Stimulated activated CD8-positive, alpha-beta memory T cell treated with anti-CD3 and anti-CD28 coated beads, Interleukin-12 subunit alpha, Interleukin-12 subunit beta, amount 100 ng/mL, for 24 hours (primary cell): ENCODE measurements around the gene NCOA5.

Experiments
- DNase-seq: peaks from one replicate; pipeline ENCODE4 v3.0.0-alpha.2; 2020; ENCODE audit errors: extremely low read depth

Gene NCOA5

DNA sequence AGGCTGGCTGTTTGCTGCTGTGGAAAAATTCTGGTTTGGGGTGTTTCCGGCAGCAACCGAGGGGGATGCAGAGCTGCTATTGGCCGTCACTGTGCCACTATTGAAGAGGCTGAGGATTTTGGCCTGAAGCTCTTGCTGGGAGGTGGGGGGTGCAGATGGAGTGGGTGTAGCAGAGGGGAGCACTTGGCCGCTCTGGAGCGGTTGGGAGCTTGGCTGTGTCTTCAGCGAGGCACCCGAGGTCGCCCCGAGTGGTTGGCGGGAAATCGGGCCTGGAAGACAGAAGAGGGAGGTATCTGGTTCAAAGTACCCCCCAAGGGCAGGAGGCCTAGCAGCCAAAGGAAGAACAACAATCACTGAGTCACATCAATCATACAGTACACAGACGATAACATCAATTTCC, 27.1 kb downstream of the NCOA5 start:
- no peak for DNase-seq

DNA sequence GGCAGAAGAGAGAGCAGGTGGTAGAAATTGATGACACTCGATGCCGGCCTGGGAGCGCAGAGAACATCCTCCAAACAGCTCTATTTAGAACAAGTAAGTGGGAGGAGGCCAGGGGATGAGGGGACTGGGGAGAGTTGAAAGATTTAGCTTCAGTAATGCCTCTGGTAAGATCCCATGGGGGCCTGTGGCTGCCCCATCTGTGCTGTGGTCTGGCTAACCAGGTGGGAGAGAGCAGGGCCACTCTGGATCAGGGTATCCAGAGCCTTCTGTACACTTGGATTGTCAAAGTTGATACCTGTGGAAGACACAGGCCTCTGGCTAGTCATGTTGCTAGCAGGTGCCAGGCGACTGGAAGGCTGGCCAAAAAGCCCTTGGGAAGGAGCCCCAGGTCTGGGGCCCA, 27.6 kb downstream of the NCOA5 start:
- DNase-seq, result no peak

DNA sequence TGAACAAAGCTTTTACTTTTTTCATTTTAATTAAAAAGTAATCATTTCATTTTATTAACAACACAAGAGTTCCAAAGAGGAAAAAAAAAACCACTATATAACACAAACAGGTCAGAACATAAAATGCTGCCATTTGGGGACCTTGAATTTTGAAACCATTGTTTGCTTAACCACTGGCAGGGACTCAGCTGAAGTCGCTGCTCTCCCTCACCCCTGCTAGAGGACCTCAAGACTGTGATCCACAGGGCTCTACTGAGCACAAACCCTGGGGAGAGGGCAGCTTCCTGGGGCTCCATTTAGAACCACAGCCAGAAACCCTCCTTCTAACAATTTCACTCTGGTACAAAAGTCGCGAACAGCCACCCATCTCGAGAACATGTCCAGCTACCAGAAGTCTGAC, 28.8 kb downstream of the NCOA5 start:
- no peak for DNase-seq

DNA sequence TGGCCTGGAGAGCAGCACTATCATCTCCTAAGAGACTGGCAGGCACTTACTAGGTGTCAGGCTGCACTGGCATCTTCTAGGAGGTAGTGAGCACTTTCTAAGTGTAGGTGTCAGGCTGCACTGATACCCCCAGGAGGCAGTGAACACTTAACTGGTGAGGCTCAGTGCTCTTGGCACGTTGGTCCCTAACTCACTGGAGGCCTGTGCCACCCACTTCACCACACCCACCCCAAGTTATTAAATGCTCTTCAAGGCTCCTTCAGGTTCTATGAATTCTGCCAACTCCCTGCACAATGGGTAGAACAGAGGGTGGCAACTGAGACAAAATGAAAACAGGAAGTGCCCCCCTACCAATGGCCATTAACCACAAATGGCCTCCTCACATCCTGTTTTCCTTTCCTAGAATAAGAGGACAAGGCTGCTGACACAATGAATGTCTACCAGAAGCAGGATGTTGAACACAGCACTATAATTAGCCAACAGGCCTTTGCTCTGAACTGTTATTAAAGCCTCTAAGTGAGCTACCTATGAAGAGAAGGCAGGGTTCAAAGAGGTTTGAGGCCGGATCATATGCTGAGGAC, 29.4 kb downstream of the NCOA5 start:
- no peak for DNase-seq

DNA sequence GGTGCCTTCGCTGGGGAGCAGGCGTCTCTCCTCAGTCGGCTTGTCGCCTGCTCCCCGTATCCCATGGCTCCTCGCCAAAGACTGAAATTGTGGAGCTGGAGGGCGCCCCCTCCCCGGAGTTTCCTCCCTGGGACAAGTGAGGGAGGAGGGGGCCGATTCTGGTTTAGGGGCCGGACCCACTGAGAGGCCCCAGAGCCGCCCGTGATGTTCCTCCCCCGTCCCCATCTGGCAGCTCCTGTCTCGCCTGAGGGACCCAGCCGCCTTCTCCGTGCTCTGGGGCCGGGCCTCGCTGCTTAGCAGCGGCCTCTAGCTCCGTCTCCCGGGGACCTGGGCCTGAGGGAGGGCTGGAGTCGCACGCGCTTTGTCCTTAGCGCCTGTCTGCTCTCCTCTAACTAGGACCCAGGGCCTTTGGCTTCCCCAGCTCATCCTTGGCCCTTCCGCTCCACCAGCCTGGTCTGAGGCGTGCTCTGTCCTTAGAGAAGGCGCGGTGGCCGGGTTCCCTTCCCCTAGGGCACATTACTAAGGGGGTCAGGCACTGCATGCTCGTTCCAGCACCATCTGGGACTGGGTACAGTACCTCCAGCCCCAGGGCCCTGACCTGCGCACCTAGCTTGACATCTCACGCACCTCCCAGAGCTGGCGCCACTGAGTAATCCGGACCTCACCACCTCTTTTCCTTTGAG, 31.0 kb downstream of the NCOA5 start:
- DNase-seq, result no peak

DNA sequence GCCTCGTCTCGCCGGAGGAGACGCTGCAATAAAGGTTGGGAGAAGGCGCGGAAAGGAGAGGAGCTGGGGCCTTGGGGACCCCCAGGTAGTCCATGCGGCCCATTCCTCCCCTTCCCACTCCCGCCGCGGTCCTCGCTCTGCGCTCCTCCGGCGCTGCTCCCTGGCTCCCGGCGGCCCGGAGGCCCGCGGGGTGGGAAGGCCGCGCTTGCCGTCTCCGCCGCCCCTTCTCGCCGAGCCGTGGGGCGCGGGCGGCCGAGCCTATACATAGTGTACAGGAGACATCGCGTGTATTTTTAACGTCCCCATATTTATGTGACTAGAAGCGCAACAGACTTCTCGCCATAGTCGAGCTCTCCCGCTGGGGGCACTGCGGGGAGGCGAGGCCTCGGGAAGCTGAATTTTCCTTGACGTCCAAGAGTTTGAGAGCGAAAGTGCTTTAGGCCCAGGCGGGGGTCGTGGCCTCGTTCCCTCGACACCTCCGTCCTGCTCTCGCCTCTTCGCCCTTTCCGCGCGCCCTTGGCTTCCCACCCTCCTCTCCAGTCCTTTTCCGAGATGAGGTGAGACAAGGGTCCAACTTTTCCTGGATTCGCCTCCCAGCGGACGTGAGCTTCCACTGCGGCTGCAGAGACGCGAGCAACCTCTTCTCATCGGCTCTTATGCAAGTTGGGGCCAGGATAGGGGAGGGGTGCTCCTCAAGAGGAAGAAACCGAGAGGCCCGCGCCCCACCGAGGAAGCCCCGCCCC, 31.7 kb downstream of the NCOA5 start:
- DNase-seq, result no peak

DNA sequence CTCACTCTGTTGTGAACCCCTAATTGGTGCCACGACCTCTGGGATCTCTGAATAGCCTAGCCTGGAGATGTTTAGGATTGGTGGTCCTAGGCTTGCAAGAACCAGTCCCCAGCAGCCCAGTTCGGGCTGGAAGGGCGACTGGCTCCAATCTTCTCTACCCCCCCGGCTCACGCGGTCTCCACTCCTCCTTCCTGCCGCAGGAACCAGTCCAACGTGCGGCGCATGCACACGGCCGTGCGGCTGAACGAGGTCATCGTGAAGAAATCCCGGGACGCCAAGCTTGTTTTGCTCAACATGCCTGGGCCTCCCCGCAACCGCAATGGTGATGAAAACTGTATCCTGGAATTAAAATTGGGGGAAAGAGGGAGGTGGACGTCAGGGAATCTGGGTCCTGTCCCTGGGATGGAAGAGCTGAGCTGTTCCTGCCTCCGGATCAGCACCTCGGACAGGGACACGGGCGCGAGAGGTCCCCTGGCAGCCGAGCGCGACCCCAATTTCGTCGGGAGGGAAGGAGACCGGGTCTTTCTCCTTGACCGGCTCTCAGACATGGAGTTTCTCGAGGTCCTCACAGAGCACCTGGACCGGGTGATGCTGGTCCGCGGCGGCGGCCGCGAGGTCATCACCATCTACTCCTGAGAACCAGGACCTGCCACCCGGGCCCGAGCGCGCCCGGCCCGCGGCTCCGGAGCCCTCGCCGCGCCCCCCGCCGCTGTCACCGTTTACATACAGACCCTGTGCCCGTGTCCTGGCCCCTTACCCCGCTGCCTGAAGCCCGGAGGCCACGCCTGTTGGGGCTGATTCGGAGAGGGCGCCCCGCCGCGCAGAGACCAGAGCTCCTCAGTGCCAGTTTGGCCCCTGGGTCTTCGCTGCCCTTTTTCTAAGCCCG, 32.5 kb downstream of the NCOA5 start:
- DNase-seq, result no peak

DNA sequence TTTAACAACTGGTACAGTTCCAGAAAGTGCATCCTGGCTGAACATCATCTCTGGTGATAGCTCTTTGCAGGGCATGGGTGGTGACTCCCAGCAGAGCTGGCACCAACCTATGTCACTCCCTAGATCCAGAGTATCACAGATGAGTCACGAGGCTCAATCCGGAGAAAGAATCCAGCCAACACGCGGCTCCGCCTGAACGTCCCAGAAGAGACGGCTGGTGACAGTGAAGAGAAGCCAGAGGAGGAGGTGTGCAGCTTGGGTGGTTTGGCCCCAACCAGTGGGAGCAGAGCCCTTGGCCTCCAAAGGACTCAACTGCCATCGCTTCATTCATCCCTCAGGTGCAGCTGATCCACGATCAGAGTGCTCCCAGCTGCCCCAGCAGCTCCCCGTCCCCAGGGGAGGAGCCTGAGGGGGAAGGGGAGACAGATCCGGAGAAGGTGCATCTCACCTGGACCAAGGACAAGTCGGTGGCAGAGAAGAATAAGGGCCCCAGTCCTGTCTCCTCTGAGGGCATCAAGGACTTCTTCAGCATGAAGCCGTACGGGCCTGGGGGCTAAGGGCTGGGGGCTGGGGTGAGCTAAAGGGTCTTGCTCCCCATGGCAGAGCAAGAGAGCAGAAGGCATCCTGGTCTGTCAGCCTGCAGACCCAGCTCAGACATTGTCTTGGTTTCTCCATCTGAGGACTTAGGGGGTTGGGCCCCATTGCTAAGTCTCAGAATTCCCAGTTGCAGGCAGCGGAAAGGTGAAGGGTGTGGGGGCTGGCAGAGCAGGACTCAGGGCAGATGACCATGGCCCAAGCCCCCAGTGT, 33.5 kb downstream of the NCOA5 start:
- DNase-seq, result no peak

DNA sequence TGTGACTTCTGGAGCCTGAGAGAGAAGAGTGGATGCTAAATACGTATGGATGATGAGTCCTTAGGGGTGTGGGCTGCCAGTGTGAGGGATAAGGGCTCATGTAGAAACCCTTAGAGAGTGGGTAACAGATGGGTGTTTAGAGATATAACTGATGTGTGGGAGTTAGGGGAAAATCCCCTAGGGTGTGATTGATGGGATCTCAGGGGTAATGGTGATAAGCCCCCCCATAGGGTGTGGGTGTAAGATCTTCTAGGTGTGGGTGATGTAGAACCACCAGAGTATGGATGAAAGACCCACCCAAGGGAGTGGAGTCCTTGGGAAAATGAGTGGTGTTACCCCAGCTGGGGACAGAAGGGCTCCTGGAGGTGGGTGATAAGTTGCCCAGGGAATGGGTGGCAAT, 34.5 kb downstream of the NCOA5 start:
- DNase-seq, result no peak

DNA sequence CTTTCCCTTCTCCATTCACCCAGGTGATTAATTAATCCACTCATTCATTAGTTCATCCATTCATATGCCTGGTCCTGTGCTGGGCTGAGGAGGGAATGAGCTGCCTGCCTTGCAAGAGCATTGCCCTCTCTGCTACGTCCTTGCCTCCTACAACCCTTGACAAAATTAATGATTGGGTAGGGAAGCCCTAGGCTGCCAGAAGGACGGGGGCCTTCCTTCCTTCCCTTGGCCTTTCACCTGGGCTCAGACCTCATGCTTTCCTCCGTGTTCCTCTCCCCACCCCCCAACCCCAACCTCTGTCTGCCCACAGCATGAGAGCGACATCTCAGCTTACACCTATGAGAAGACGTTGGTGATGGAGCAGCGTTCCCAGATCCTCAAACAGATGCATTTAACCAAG, 35.2 kb downstream of the NCOA5 start:
- DNase-seq, result no peak

DNA sequence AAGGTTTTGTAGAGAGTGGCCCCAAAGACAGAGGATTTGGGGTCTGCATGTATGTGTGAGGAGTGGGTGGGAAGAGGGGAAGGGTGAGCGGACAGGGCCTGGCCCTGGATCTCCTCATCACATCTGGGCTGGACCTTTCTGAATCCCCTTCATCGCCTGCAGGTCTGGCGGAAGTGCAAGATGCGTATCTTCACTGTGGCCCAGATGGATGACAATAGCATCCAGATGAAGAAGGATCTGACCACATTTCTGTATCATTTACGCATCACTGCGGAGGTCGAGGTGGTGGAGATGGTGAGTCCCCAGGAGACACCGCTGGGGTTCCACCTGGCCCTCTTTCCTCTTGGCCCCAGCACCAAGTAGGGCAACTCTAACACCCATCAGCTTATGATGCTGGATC, 36.3 kb downstream of the NCOA5 start:
- no peak for DNase-seq

DNA sequence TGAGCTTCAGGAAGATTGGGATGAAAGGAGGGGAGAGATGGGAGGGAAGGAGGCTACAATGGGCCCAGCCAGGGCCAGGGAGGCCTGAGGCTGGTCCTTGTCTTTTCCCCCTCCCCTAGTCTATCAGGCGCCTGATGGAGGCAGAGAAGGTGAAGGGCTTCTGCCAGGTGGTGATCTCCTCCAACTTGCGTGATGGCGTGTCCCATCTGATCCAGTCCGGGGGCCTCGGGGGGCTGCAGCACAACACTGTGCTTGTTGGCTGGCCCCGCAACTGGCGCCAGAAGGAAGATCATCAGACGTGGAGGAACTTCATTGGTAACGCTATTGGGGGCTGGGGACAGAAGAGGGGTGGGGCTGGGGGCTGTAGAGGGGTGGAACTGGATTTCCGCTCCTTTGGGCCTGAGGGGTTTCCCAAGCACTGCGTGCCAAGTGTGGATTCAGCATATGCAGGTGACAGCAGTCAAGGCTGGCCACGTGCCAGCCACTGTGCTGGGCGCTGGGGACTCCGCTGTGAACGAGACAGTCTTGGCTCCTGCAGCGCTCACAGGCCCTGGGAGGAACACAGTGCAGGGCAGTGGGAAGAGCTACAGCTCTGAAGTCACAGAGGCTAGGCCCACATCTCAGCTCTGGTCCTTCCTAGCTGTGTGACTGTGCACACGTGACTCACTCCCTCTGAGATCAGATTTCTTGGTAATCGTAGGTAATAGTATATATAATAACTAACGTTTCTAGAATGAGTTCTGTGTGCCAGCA, 38.0 kb downstream of the NCOA5 start:
- DNase-seq, result no peak

DNA sequence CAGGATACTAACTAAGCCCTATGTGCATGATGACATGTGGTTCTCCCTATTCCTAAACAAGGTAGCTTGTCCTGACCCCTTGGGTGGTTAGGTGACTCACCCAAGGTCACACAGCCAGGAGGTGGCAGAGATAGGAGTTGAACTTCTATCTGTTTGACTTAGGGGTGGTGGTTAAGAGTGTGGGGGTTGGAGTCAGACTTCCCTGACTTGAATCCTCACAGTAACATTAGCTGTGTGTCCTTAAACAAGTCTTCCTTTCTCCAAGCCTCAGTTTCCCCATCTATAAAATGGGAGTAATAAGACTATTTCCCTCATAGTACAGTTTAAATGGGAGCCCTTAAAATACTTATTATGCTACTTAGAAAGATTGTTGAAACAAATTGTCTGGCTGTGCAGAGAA, 38.9 kb downstream of the NCOA5 start:
- DNase-seq, result no peak

DNA sequence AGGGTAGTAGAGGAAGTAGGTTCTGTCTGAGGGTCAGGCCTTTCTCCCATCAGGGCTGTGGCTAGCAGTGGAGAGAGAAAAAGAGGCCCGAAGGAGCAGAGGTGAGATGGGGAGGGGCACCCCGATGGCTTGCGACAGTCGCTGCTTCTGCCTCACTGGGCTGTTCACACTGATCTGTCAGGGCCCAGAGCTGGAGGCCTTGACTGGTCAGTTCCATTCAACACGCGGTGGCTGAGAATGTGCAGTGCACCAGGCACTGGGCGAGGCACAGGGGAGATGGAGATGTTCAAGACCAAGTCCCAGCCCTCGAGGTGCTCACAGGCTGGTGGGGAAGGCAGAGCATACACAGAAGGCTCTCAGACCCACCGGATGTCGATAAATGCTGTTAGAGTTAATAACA, 39.3 kb downstream of the NCOA5 start:
- no peak for DNase-seq

DNA sequence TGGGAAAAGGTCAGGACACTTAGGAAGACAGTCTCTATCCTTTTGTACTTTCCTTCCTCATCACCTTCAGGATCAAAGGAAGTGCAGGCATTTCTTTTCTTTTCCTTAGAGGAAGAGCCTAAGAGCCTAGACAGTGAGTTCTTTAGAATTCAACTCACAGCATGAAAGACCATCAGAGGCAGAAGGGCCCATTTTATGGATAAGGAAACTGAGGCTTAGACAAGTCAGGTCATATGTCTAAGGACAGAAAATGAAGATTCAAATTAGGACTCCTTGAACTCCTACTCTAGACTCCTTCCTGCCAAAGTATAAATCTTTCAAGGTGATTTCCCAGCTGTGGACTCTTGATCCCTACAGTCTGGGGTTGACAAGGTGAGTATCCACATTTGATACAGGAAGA, 39.9 kb downstream of the NCOA5 start:
- no peak for DNase-seq

DNA sequence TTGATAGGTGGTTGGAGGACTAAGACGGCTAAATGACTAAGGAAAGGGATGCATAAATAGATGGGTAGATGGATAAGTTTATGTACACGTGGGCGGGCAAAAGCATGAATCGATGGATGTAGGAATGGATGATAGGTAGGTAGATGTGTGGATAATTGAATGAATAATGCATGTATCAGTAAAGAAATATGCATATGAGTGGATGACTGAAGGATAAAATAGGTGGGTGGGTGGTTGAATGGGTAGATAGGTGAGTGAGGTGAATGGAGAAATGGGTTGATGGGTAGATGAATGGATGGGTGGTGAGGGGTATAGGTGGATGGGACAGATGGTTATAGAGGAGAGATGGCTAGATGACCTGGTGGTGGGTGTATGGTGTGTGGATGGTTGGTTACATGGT, 40.6 kb downstream of the NCOA5 start:
- DNase-seq, result no peak

DNA sequence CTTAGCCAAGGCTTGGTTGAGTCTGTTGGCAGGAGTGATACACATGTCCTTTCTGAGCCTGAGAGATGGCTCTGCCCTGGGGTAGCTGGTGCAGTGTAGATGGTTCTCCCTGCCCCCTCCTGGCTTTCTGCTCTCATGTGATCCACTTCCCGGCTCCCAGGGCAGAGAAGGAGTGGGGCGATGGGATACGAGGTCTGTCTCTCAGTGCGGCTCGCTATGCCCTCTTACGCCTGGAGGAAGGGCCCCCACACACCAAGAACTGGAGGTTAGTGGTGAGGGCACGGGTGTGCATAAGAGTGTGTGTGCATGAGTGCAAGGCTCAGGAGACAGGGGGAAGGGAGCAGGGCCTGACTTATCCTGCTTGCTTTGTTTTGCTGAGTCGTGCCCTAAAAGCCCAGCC, 41.9 kb downstream of the NCOA5 start:
- DNase-seq, result no peak

DNA sequence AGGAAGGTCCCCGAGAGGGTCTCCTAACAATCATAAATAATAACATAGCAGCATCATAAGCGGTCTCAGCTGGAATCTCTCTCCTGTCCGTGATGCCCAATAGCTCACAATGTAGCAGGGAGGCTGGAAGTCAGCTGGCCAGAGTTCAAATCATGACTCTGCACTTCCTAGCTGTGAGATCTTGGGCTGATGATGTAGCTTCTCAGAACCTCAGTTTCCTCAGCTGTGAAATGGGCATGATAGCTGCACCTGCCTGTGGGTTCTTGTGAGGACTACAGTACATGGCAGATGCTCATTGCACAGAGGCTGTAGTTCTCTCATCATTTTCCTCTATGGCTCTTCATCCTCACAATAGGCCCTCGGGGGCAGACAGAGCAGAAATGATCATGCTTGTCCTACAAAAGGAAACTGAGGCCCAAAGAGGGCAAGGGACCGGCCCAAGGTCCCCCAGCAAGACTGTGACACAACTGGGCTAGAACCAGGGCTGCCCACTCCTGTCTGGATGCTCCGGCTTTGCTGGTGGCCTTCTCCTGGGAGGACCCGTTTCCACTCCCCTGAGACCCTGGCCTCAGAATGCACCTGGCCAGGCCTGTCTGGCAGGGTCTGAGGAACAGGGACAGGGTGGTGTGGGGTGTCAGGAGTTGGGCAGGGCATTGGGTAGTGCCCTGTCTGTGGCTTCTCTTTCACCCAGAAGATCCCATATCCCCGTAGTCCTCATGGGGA, 43.0 kb downstream of the NCOA5 start:
- no peak for DNase-seq

DNA sequence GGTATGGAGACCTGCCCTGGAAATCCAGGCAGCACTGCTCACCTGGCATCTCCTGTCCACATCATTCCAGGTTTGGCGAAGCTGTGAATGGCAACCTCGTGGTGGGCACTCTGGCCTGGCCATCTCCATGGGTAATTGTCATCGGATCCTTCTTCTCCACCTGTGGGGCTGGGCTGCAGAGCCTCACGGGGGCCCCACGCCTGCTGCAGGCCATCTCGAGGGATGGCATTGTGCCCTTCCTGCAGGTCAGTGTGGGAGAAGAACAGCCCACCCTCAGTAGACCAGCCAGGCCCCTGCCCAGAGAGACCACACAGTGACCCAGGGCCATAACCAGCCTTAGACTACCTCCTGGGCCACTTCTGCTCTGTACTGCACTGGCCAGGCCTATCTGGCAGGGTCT, 44.9 kb downstream of the NCOA5 start:
- no peak for DNase-seq

DNA sequence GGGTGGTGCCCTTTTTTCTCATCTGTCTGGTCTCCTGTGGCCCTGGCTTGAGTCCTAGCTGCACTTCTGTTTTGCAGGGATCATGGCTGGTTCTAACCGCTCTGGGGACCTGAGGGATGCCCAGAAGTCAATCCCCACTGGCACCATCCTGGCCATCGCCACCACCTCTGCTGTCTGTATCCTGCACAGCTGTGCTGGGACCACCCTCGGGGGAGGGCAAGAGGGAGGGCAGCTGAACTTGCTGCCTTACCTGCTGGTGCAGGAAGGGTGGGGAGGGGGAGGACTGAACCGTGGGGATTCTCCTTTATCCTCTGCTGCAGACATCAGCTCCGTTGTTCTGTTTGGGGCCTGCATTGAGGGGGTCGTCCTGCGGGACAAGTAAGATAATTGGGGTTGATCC, 46.2 kb downstream of the NCOA5 start:
- DNase-seq, result no peak
